Chondrocyte (in vitro differentiated cells): ENCODE results near the gene SPATA2. TPM values are rescaled to one million over a fixed set of nuclear protein-coding genes. Genes with fewer than 3 reads are reported as not detected.

Experiments
- DNase-seq: peaks from one replicate; pipeline ENCODE4 v3.0.0; 2021; ENCODE audit warnings: mixed read lengths, low spot score
- H3K27ac Mint-ChIP-seq: one replicate; pipeline ENCODE4 v1.8.0; 2021; ENCODE audit warnings: mild to moderate bottlenecking, moderate library complexity, mixed read lengths; ENCODE audit not compliant: unreplicated experiment
- H3K27me3 Mint-ChIP-seq: 2 replicates; pipeline ENCODE4 v1.8.0; 2021; ENCODE audit warnings: low read depth, mixed read lengths
- H3K36me3 Mint-ChIP-seq: 2 replicates; pipeline ENCODE4 v1.8.0; 2021; ENCODE audit warnings: low read depth, mixed read lengths
- H3K4me1 Mint-ChIP-seq: 2 replicates; pipeline ENCODE4 v1.8.0; 2021; ENCODE audit warnings: low read depth, mild to moderate bottlenecking, mixed read lengths
- H3K4me3 Mint-ChIP-seq: one replicate; pipeline ENCODE4 v1.8.0; 2021; ENCODE audit warnings: mild to moderate bottlenecking, moderate library complexity, mixed read lengths; ENCODE audit not compliant: unreplicated experiment
- H3K9me3 Mint-ChIP-seq: 2 replicates; pipeline ENCODE4 v1.8.0; 2021; ENCODE audit warnings: low read depth, mixed read lengths
- total RNA-seq: library from RNA; stranded (reverse); gene quantifications from 3 replicates; pipeline ENCODE4 v1.2.1, GENCODE V29; 2021
- TF ChIP-seq, protein P1 (sequence below): fragments of 200-600 bp; sonication (generic); IDR thresholded peaks from 2 replicates; pipeline ENCODE4 v1.5.0; 2021; ENCODE audit warnings: antibody characterized with exemption, mild to moderate bottlenecking, moderate library complexity

SPATA2 gene
- total RNA-seq, 1 donor from 2014 or later: 5.6 TPM

GRCh38 chr20:49892260-49892659, 23.1 kb downstream of the SPATA2 start:
- peak; percentile 81 for DNase-seq
- no peaks in the 10 kb centered on the region for H3K36me3 Mint-ChIP-seq
- H3K9me3 Mint-ChIP-seq: no peaks in the 10 kb centered on the region
- H3K4me1 Mint-ChIP-seq: peaks cover 48% of the 10 kb centered on the region
- H3K4me3 Mint-ChIP-seq: no peak overlapping the region
- no peak overlapping the region for H3K27ac Mint-ChIP-seq
- no peaks in the 10 kb centered on the region for H3K27me3 Mint-ChIP-seq
- TF ChIP-seq, protein P1, sequence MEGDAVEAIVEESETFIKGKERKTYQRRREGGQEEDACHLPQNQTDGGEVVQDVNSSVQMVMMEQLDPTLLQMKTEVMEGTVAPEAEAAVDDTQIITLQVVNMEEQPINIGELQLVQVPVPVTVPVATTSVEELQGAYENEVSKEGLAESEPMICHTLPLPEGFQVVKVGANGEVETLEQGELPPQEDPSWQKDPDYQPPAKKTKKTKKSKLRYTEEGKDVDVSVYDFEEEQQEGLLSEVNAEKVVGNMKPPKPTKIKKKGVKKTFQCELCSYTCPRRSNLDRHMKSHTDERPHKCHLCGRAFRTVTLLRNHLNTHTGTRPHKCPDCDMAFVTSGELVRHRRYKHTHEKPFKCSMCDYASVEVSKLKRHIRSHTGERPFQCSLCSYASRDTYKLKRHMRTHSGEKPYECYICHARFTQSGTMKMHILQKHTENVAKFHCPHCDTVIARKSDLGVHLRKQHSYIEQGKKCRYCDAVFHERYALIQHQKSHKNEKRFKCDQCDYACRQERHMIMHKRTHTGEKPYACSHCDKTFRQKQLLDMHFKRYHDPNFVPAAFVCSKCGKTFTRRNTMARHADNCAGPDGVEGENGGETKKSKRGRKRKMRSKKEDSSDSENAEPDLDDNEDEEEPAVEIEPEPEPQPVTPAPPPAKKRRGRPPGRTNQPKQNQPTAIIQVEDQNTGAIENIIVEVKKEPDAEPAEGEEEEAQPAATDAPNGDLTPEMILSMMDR: no peak

DNA sequence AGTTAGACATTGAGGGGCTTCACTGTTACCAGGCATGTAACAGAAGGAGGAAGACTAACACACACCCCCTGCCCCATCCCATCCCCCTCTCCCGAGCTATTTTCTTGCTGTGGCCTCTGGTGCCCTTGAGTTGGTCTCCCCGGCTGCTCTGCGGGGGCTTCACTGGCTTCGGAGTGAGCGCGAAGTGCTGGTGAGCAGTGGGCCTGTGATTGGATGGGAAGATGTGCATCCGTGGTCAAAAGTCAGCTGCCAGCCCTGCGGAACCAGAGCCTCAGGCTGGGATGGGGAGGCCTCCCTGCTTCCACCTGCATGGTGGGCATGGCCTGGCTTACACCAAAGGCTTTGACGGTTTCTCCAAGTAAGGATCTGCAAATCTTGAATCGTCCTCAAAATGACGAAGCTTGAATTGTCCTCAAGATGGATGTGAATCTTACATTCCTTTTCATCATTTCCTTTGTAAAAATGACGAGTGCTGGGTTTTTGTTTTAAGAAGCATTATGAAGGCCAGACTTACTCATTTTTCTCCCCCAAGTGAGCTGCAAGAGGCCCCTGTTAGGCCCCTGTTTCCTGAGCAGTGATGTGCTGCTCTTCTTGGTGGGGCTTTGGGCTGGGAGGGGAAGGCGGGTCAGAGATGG, 23.7 kb downstream of the SPATA2 start:
- Mint-ChIP-seq H3K27ac (peak overlapping the region; percentile 13), H3K4me3 (no peak overlapping the region), H3K36me3 (no peaks in the 10 kb centered on the region), H3K4me1 (peaks cover 55% of the 10 kb centered on the region), H3K27me3 (no peaks in the 10 kb centered on the region), H3K9me3 (no peaks in the 10 kb centered on the region)
- peak; percentile 81 for DNase-seq
- TF ChIP-seq, protein P1: no peak

GRCh38 chr20:49890471-49891361, 24.6 kb downstream of the SPATA2 start:
- peak; percentile 83 for DNase-seq
- no peaks in the 10 kb centered on the region for H3K9me3 Mint-ChIP-seq
- H3K36me3 Mint-ChIP-seq: peaks cover 2% of the 10 kb centered on the region
- TF ChIP-seq, protein P1: no peak
- no peak overlapping the region for H3K4me3 Mint-ChIP-seq
- H3K4me1 Mint-ChIP-seq: peaks cover 57% of the 10 kb centered on the region
- no peak overlapping the region for H3K27ac Mint-ChIP-seq
- no peaks in the 10 kb centered on the region for H3K27me3 Mint-ChIP-seq

DNA sequence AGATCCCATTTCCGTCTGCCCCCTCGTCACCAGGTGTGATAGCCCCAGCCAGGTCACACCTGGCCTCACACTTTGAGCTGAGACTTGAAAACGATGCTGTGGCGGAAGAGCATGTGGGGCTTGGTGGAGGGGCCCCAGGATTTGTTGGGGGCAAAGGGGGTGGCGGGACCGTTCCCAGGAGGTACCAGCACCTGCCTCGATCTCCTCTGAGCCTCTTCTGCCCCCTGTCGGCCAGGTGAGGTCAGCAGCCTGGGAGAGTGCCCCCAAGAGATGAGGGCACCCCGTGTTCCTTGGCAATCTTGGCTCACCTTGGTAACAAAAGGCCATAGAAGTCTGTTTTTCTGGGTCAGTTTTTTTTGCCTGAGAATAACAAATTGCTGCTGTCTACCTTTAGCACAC, 25.4 kb downstream of the SPATA2 start:
- peaks cover 57% of the 10 kb centered on the region for H3K4me1 Mint-ChIP-seq
- no peaks in the 10 kb centered on the region for H3K27me3 Mint-ChIP-seq
- DNase-seq: peak; percentile 74
- H3K27ac Mint-ChIP-seq: no peak overlapping the region
- H3K4me3 Mint-ChIP-seq: no peak overlapping the region
- H3K36me3 Mint-ChIP-seq: peaks cover 2% of the 10 kb centered on the region
- TF ChIP-seq, protein P1: no peak
- H3K9me3 Mint-ChIP-seq: no peaks in the 10 kb centered on the region
